HCT116 (cell line): Measurements from ENCODE around the gene MPIG6B.

Experiments
- CTCF ChIP-seq, 3 experiments: fragments of 200-600 bp in 1 of 3; sonication (generic) in 1 of 3; IDR thresholded peaks in 2 of 3; conservative IDR thresholded peaks in 1 of 3; 2 replicates each; pipeline ENCODE4 v1.5.1; 2012 to 2017; ENCODE audit warnings: low read depth in 2 of 3, low read length in 2 of 3, antibody characterized with exemption in 1 of 3, borderline replicate concordance in 1 of 3, control low read depth in 1 of 3, mild to moderate bottlenecking in 1 of 3, mixed read lengths in 1 of 3, mixed run types in 1 of 3, moderate library complexity in 1 of 3; ENCODE audit not compliant: insufficient read depth in 1 of 3
- POLR2A ChIP-seq: IDR thresholded peaks from 2 replicates; pipeline ENCODE4 v1.7.0; 2011; ENCODE audit warnings: borderline replicate concordance; ENCODE audit not compliant: insufficient read depth, insufficient read length; ENCODE audit errors: extremely low read depth
- POLR2AphosphoS5 ChIP-seq: IDR thresholded peaks from 2 replicates; pipeline ENCODE4 v1.6.1; 2011; ENCODE audit warnings: mild to moderate bottlenecking, low read depth, low read length, moderate library complexity
- RAD21 ChIP-seq: IDR thresholded peaks from 2 replicates; pipeline ENCODE4 v1.6.1; 2012; ENCODE audit warnings: low read depth, mild to moderate bottlenecking
- SIN3A ChIP-seq: IDR thresholded peaks from 2 replicates; pipeline ENCODE4 v1.6.1; 2012; ENCODE audit warnings: low read depth

GRCh38 chr6:31762356-31762755, 39.2 kb downstream of the MPIG6B start, which contains the start of gene SAPCD1:
- TF ChIP-seq CTCF (IDR thresholded peaks at IDR 0.05 in 2 of 3, conservative IDR thresholded peaks at IDR 0.05 in 1 of 3; ENCODE audit: borderline replicate concordance in 1 of 3, insufficient read depth in 1 of 3, low read depth in 2 of 3, low read length in 2 of 3), result no peak
- TF ChIP-seq POLR2AphosphoS5, result no peak
- no peak for TF ChIP-seq SIN3A
- no peak for TF ChIP-seq POLR2A
- no peak for TF ChIP-seq RAD21
